K562 (cell line): ENCODE data around the gene RIPPLY3. TPM values are rescaled to one million over a fixed set of nuclear protein-coding genes. Genes with fewer than 3 reads are reported as not detected.
"Not testable (repeated sequence)": the region's sequence is repeated elsewhere in the genome, so short reads cannot be mapped to it uniquely, and the experiment has no call there.

ENCODE experiments used
- ATAC-seq: fragments of 200-7000 bp; cut with Tn5 transposase; 3 replicates; pipeline ENCODE4 v1.9.1; 2020; ENCODE audit warnings: moderate library complexity
- BruUV-seq: library from RNA; stranded (reverse); fragments of 400-500 nt; replicated peaks from 2 replicates; lab custom pipeline; 2021; lab: Mats Ljungman, UMichigan
- CTCF ChIA-PET: fragments of 300-600 bp; formaldehyde crosslinking; extraction: SDS; loops from one replicate; lab custom pipeline; 2021; ENCODE audit warnings: low intra/inter-chr PET ratio; lab: Yijun Ruan, JAX
- POLR2A ChIA-PET: fragments of 300-600, 350-650 bp; sonication (Branson Sonifier 250); formaldehyde crosslinking; extraction: SDS; loops from one replicate; lab custom pipeline; 2021; ENCODE audit warnings: antibody characterized with exemption, inconsistent platforms; lab: Yijun Ruan, JAX
- DNase-seq, 4 experiments: peaks; one replicate each; pipeline versions ENCODE4 v3.0.0 to v3.0.0-alpha.2; 2011 to 2018; ENCODE audit warnings: low spot score in 3 of 4, mixed read lengths in 3 of 4; ENCODE audit errors: extremely low read depth in 1 of 4
- FAIRE-seq: peaks from 2 replicates; lab custom pipeline; 2011; peaks lifted over from hg19 to GRCh38; lab: Jason Lieb, UNC
- H2AFZ ChIP-seq: 2 replicates; pipeline ENCODE4 v1.6.0; 2011; ENCODE audit warnings: low read depth, low read length, control low read depth, inconsistent platforms
- H3K27ac ChIP-seq: fragments of 200-600 bp; 3 replicates; pipeline ENCODE4 v1.8.0; 2011; ENCODE audit warnings: low read depth, mild to moderate bottlenecking, control low read depth, inconsistent platforms, low read length, moderate library complexity, mixed read lengths; ENCODE audit errors: extremely low read depth
- H3K27me3 ChIP-seq, 2 experiments: fragments of 300-600 bp in 1 of 2; 2 replicates in 1 of 2; 3 replicates in 1 of 2; pipeline versions ENCODE4 v1.6.0 to v1.8.0; 2011; ENCODE audit warnings: inconsistent platforms in 2 of 2, low read length in 2 of 2, mild to moderate bottlenecking in 1 of 2, mixed read lengths in 1 of 2, moderate library complexity in 1 of 2; ENCODE audit not compliant: control insufficient read depth in 2 of 2, insufficient read depth in 2 of 2
- H3K36me3 ChIP-seq: fragments of 300-600 bp; 3 replicates; pipeline ENCODE4 v1.8.0; 2011; ENCODE audit warnings: mild to moderate bottlenecking, low read length, inconsistent platforms; ENCODE audit not compliant: control insufficient read depth, insufficient read depth
- H3K4me1 ChIP-seq, 2 experiments: fragments of 200-600 bp in 1 of 2; replicated peaks in 1 of 2; 2 replicates in 1 of 2; 3 replicates in 1 of 2; pipeline versions ENCODE4 v1.5.1 to v1.8.0; 2011; ENCODE audit warnings: inconsistent platforms in 2 of 2, low read length in 2 of 2, mild to moderate bottlenecking in 1 of 2, mixed read lengths in 1 of 2, moderate library complexity in 1 of 2; ENCODE audit not compliant: control insufficient read depth in 2 of 2, insufficient read depth in 2 of 2
- H3K4me2 ChIP-seq: 2 replicates; pipeline ENCODE4 v1.6.1; 2011; ENCODE audit warnings: low read length, control low read depth, inconsistent platforms, mixed read lengths; ENCODE audit not compliant: insufficient read depth
- H3K4me3 ChIP-seq: fragments of 200-600 bp; sonication (generic), shearing (Covaris generic); 2 replicates; pipeline ENCODE4 v1.5.1; 2016; ENCODE audit warnings: control low read depth, inconsistent platforms
- H3K79me2 ChIP-seq: fragments of 200-600 bp; 3 replicates; pipeline ENCODE4 v1.8.0; 2011; ENCODE audit warnings: low read length, inconsistent platforms; ENCODE audit not compliant: control insufficient read depth, insufficient read depth
- H3K9ac ChIP-seq, 2 experiments: 2 replicates each; pipeline versions ENCODE4 v1.6.0 to v1.6.1; 2011; ENCODE audit warnings: low read depth in 2 of 2, low read length in 2 of 2, control low read depth in 1 of 2, inconsistent platforms in 1 of 2, mild to moderate bottlenecking in 1 of 2, mixed read lengths in 1 of 2; ENCODE audit not compliant: insufficient read depth in 1 of 2
- H3K9me1 ChIP-seq: one replicate; pipeline ENCODE4 v1.6.0; 2011; ENCODE audit warnings: inconsistent platforms, mild to moderate bottlenecking, low read length, moderate library complexity; ENCODE audit not compliant: control insufficient read depth, insufficient read depth
- H3K9me3 ChIP-seq: replicated peaks from 2 replicates; pipeline ENCODE4 v1.5.1; 2011; ENCODE audit warnings: low read depth, low read length, inconsistent platforms; ENCODE audit not compliant: control insufficient read depth, insufficient read depth
- H4K20me1 ChIP-seq: replicated peaks from 2 replicates; pipeline ENCODE4 v1.6.1; 2011; ENCODE audit warnings: low read length, inconsistent platforms, mixed read lengths; ENCODE audit not compliant: control insufficient read depth, insufficient read depth
- RAD51 ChIP-seq: fragments of 450-650 bp; IDR thresholded peaks from 2 replicates; pipeline ENCODE4 v1.7.1; 2016; ENCODE audit warnings: low read depth, mild to moderate bottlenecking, borderline replicate concordance
- TFE3 ChIP-seq: fragments of 450-650 bp; formaldehyde crosslinking; IDR thresholded peaks from 2 replicates; pipeline ENCODE4 v1.4.0; 2020; ENCODE audit warnings: mild to moderate bottlenecking, mixed read lengths
- TOE1 ChIP-seq, 2 experiments: fragments of 450-650 bp in 1 of 2; sonication (generic) in 1 of 2; formaldehyde crosslinking in 1 of 2; IDR thresholded peaks; 2 replicates each; pipeline versions ENCODE4 v1.7.1 to v1.8.0; 2016 to 2022; ENCODE audit warnings: borderline replicate concordance in 2 of 2, mild to moderate bottlenecking in 2 of 2, antibody characterized with exemption in 1 of 2, inconsistent platforms in 1 of 2, low read depth in 1 of 2, missing genetic modification reagents in 1 of 2, moderate library complexity in 1 of 2
- WGBS: fragments of 100-300 bp; shearing (Covaris generic); methylation state at CpG from one replicate; pipeline ENCODE4 v1.1.6; 2016; ENCODE audit warnings: low coverage, mixed read lengths; ENCODE audit not compliant: insufficient coverage; ENCODE audit errors: missing lambda C conversion rate; 5-methylcytosine and 5-hydroxymethylcytosine counted together
- in situ Hi-C: fragments of 300-500 bp; cut with MboI; formaldehyde crosslinking; loops from 4 replicates; pipeline ENCODE4 v1.15.0; 2018; ENCODE audit warnings: inconsistent platforms, mixed read lengths
- intact Hi-C: fragments of 100-400 bp; cut with micrococcal nuclease; formaldehyde crosslinking; loops from 2 replicates; pipeline ENCODE4 v1.14.2; 2022
- polyA plus RNA-seq, 8 experiments: library from polyadenylated mRNA; depleted of rRNA in 4 of 8; stranded (reverse) in 5 of 8; unstranded in 3 of 8; fragments of >200 nt; fragmentation: Nextera tagmentation in 2 of 8; fragmentation: Illumina TruSeq in 1 of 8; extraction: Ambion mirVana in 2 of 8; extraction: Trizol in 1 of 8; gene quantifications; 2 replicates each; pipeline versions ENCODE4 v1.2.1 to v1.2.3, GENCODE V29; 2011 to 2014; ENCODE audit warnings: inconsistent platforms in 1 of 8, missing spikeins in 1 of 8
- total RNA-seq, 7 experiments: library from RNA; depleted of rRNA in 6 of 7; stranded (reverse); fragments of >200 nt in 6 of 7; fragmentation: Illumina TruSeq in 2 of 7; extraction: Trizol in 2 of 7; gene quantifications; 2 replicates each; pipeline versions ENCODE4 v1.2.1 to v1.2.3, GENCODE V29; 2011 to 2021; ENCODE audit warnings: low replicate concordance in 1 of 7

The RIPPLY3 gene
- total and polyA plus RNA-seq, 9 of the 15 experiments (the other 6 are each of a cell fraction or from before 2014, with no cell fraction given), result not detected

GRCh38 chr21:37034394-37034793 is 27.9 kb downstream of the RIPPLY3 start:
- BruUV-seq; DNase-seq; H3K9me1 ChIP-seq; POLR2A ChIA-PET; CTCF ChIA-PET; H3K4me3 ChIP-seq; TF ChIP-seq TOE1 (CRISPR knock-in tag; IDR thresholded peaks at IDR 0.05; ENCODE audit: borderline replicate concordance, low read depth): not testable (repeated sequence)
- H2AFZ ChIP-seq, result 0 out of 2 replicates have a peak overlapping the region, but pooled peaks have one; percentile 7
- TF ChIP-seq RAD51, result peak; percentile 74
- TF ChIP-seq TFE3, result peak; percentile 92
- TF ChIP-seq TOE1 (IDR thresholded peaks at IDR 0.05; ENCODE audit: borderline replicate concordance), result peak; percentile 65
- TF ChIP-seq, all 486 proteins: peak for 3; not testable (repeated sequence) for 483
- H3K9me3 ChIP-seq, H3K36me3 ChIP-seq, intact Hi-C loops, H3K79me2 ChIP-seq, H3K27me3 ChIP-seq, in situ Hi-C loops, H3K9ac ChIP-seq, H4K20me1 ChIP-seq, H3K4me2 ChIP-seq, ATAC-seq, H3K4me1 ChIP-seq, FAIRE-seq, H3K27ac ChIP-seq: not testable (repeated sequence)
- 22% methylated on average over 4 of the region's 4 CpGs for WGBS
